Fibroblast of pulmonary artery (primary cell): Measurements from ENCODE around the gene KIRREL1.
A peak's percentile ranks its signal among the peaks of the same experiment; 100 is the strongest.

Experiments used
- DNase-seq: peaks from one replicate; pipeline ENCODE4 v3.0.0-alpha.2; 2010; ENCODE audit warnings: low read depth
- H3K4me3 ChIP-seq: replicated peaks from 2 replicates; pipeline ENCODE4 v1.5.1; 2011; ENCODE audit warnings: low read depth, mild to moderate bottlenecking, control low read depth, low read length, moderate library complexity
- CTCF ChIP-seq: IDR thresholded peaks from 2 replicates; pipeline ENCODE4 v1.5.1; 2011; ENCODE audit warnings: mild to moderate bottlenecking, control low read depth, low read length, inconsistent platforms; ENCODE audit errors: missing control alignments

KIRREL1 gene

GRCh38 chr1:157982136-157982535 lies 11.3 kb upstream of the KIRREL1 start:
- no peak for DNase-seq
- H3K4me3 ChIP-seq, result no peak overlapping the region
- TF ChIP-seq CTCF, result no peak

GRCh38 chr1:157983787-157984186 lies 9.7 kb upstream of the KIRREL1 start:
- DNase-seq, result no peak
- H3K4me3 ChIP-seq, result no peak overlapping the region
- TF ChIP-seq CTCF, result no peak

GRCh38 chr1:157984469-157984868 lies 9.0 kb upstream of the KIRREL1 start:
- H3K4me3 ChIP-seq, result no peak overlapping the region
- DNase-seq, result no peak
- TF ChIP-seq CTCF, result no peak

GRCh38 chr1:157985473-157985872 lies 8.0 kb upstream of the KIRREL1 start:
- no peak overlapping the region for H3K4me3 ChIP-seq
- DNase-seq, result no peak
- TF ChIP-seq CTCF, result no peak

GRCh38 chr1:157988002-157988401 lies 5.4 kb upstream of the KIRREL1 start:
- DNase-seq, result no peak
- TF ChIP-seq CTCF, result no peak
- no peak overlapping the region for H3K4me3 ChIP-seq

- no peak for TF ChIP-seq CTCF
- H3K4me3 ChIP-seq, result no peak overlapping the region
- peak; percentile 74 for DNase-seq
These were observed 1.2 kb upstream of the KIRREL1 start for GRCh38 chr1:157992031-157992832.

- DNase-seq, result peak; percentile 55
- H3K4me3 ChIP-seq, result peak overlapping the region; percentile 95
- TF ChIP-seq CTCF, result no peak
These were observed 655 bp upstream of the KIRREL1 start for GRCh38 chr1:157992833-157993146.
